Gastrocnemius medialis (tissue), 4 donors: ENCODE data around the gene MON2. TPM values are rescaled to one million over a fixed set of nuclear protein-coding genes. Genes with fewer than 3 reads are reported as not detected.

Source experiments
- ATAC-seq, 2 donors: fragments of 150-250 bp; one replicate each; pipeline ENCODE4 v1.9.1; 2016
- DNase-seq, 2 donors: peaks; one replicate each; pipeline ENCODE4 v3.0.0-alpha.2; 2019
- H3K27ac ChIP-seq, 4 donors: fragments of 200-600 bp; sonication (generic); 1 replicate in 1 of 4; 2 replicates in 3 of 4; pipeline ENCODE4 v1.5.1; 2016 to 2018; ENCODE audit warnings: mild to moderate bottlenecking in 2 of 4, moderate library complexity in 1 of 4
- H3K27me3 ChIP-seq, 3 donors: fragments of 200-600 bp; sonication (generic) in 2 of 3; 1 replicate in 1 of 3; 2 replicates in 2 of 3; pipeline versions ENCODE4 v1.5.1 to v1.6.0; 2016 to 2019; ENCODE audit warnings: mild to moderate bottlenecking in 1 of 3, moderate library complexity in 1 of 3
- H3K36me3 ChIP-seq, 2 donors: fragments of 200-600 bp; sonication (generic) in 1 of 2; one replicate each; pipeline ENCODE4 v1.5.1; 2017 to 2018
- H3K4me1 ChIP-seq, 2 donors: fragments of 200-600 bp; sonication (generic) in 1 of 2; one replicate each; pipeline ENCODE4 v1.5.1; 2016 to 2017; ENCODE audit warnings: mild to moderate bottlenecking in 2 of 2
- H3K4me3 ChIP-seq, 4 donors: fragments of 200-600 bp; sonication (generic) in 3 of 4; 1 replicate in 1 of 4; 2 replicates in 3 of 4; pipeline ENCODE4 v1.5.1; 2016 to 2019; ENCODE audit warnings: mild to moderate bottlenecking in 2 of 4
- H3K9me3 ChIP-seq, 3 donors: fragments of 200-600 bp; sonication (generic) in 2 of 3; 1 replicate in 1 of 3; 2 replicates in 2 of 3; pipeline ENCODE4 v1.5.1; 2016 to 2019
- POLR2A ChIP-seq, 2 donors: fragments of 450-650 bp; IDR thresholded peaks; one replicate each; pipeline ENCODE4 v1.6.1; 2017; ENCODE audit warnings: antibody characterized with exemption in 2 of 2, mild to moderate bottlenecking in 2 of 2, moderate library complexity in 2 of 2
- in situ Hi-C, 4 donors: fragments of 200-750 bp; cut with MboI; loops; one replicate each; pipeline versions ENCODE4 v1.15.0 to v1.8.0; 2017; ENCODE audit warnings: low sequenced_read_pairs in 4 of 4
- intact Hi-C: fragments of 100-400 bp; cut with DNase I; formaldehyde crosslinking; loops from one replicate; pipeline ENCODE4 v1.15.1; 2023; ENCODE audit warnings: low total_unique reads
- total RNA-seq, 4 donors: library from RNA; depleted of rRNA; stranded (reverse); fragments of >200 nt; gene quantifications; one replicate each; pipeline versions ENCODE4 v1.1.0 to v1.2.3, GENCODE V29; 2016
- TF ChIP-seq, protein P1 (sequence below), 5 experiments: fragments of 450-650 bp in 3 of 5; fragments of 200-600 bp in 2 of 5; sonication (generic) in 2 of 5; IDR thresholded peaks in 4 of 5; conservative IDR thresholded peaks in 1 of 5; 1 replicate in 4 of 5; 2 replicates in 1 of 5; pipeline ENCODE4 v1.5.1; 2016 to 2019; ENCODE audit warnings: antibody characterized with exemption in 5 of 5, mild to moderate bottlenecking in 3 of 5, moderate library complexity in 3 of 5

Gene MON2
- total RNA-seq, 4 donors from 2014 or later = 9.2 to 57.2 (median 12.9) TPM

- TF ChIP-seq, protein P1, sequence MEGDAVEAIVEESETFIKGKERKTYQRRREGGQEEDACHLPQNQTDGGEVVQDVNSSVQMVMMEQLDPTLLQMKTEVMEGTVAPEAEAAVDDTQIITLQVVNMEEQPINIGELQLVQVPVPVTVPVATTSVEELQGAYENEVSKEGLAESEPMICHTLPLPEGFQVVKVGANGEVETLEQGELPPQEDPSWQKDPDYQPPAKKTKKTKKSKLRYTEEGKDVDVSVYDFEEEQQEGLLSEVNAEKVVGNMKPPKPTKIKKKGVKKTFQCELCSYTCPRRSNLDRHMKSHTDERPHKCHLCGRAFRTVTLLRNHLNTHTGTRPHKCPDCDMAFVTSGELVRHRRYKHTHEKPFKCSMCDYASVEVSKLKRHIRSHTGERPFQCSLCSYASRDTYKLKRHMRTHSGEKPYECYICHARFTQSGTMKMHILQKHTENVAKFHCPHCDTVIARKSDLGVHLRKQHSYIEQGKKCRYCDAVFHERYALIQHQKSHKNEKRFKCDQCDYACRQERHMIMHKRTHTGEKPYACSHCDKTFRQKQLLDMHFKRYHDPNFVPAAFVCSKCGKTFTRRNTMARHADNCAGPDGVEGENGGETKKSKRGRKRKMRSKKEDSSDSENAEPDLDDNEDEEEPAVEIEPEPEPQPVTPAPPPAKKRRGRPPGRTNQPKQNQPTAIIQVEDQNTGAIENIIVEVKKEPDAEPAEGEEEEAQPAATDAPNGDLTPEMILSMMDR (IDR thresholded peaks at IDR 0.05 in 4 of 5, conservative IDR thresholded peaks at IDR 0.05 in 1 of 5) = no peak
- no peak for TF ChIP-seq POLR2A (IDR thresholded peaks at IDR 0.05)
- ATAC-seq = peak; percentile 55 to 60
- H3K4me3 ChIP-seq = peak overlapping the region; percentile 84 to 95 (median 90)
- intact Hi-C loops (loop anchor here (1.0 to 2.0 kb wide), 3 partner anchors 29 to 205 kb away; partner anchors contain the start of gene USP15), in situ Hi-C loops (loop anchor here in 1 of 4 donors (5.0 kb wide), 1 partner anchor 204 kb away; the partner anchor contains the start of gene USP15)
- DNase-seq = peak; percentile 4 to 30
- no peaks in the 10 kb centered on the region for H3K9me3 ChIP-seq
- no peaks in the 10 kb centered on the region for H3K36me3 ChIP-seq
- H3K4me1 ChIP-seq = peaks cover 25 to 38% of the 10 kb centered on the region in 2 donors
- peak overlapping the region; percentile 93 to 95 (median 94) for H3K27ac ChIP-seq
- H3K27me3 ChIP-seq = no peaks in the 10 kb centered on the region
These were observed 520 bp upstream of the MON2 start for GRCh38 chr12:62466018-62466593.

GRCh38 chr12:62468397-62468796, 1.8 kb downstream of the MON2 start:
- intact Hi-C loops = no loop called here
- Histone ChIP-seq H3K4me1 (peaks cover 41 to 54% of the 10 kb centered on the region in 2 donors), H3K27ac (no peak overlapping the region), H3K27me3 (no peaks in the 10 kb centered on the region), H3K36me3 (no peaks in the 10 kb centered on the region), H3K9me3 (no peaks in the 10 kb centered on the region), H3K4me3 (peak overlapping the region; percentile 84 to 95 (median 90))
- TF ChIP-seq, protein P1 (IDR thresholded peaks at IDR 0.05 in 4 of 5, conservative IDR thresholded peaks at IDR 0.05 in 1 of 5) = no peak
- no peak for TF ChIP-seq POLR2A (IDR thresholded peaks at IDR 0.05)
- in situ Hi-C loops = loop anchor here in 1 of 4 donors (5.0 kb wide), 1 partner anchor 206 kb away; the partner anchor contains the start of gene USP15
- no peak for ATAC-seq
- no peak for DNase-seq

- in situ Hi-C loops = loop anchor here in 1 of 4 donors (5.0 kb wide), 1 partner anchor 207 kb away; the partner anchor contains the start of gene USP15
- intact Hi-C loops = no loop called here
- TF ChIP-seq, protein P1 (IDR thresholded peaks at IDR 0.05 in 4 of 5, conservative IDR thresholded peaks at IDR 0.05 in 1 of 5) = no peak
- no peak for TF ChIP-seq POLR2A (IDR thresholded peaks at IDR 0.05)
- Histone ChIP-seq H3K9me3 (no peaks in the 10 kb centered on the region), H3K27ac (no peak overlapping the region), H3K4me3 (peak overlapping the region in 2 of 4 donors; percentile 88 to 95), H3K27me3 (no peaks in the 10 kb centered on the region), H3K4me1 (peaks cover 41 to 54% of the 10 kb centered on the region in 2 donors), H3K36me3 (no peaks in the 10 kb centered on the region)
- no peak for DNase-seq
- ATAC-seq = no peak
These were observed 2.3 kb downstream of the MON2 start for GRCh38 chr12:62468935-62469334.

- intact Hi-C loops = no loop called here
- TF ChIP-seq POLR2A (IDR thresholded peaks at IDR 0.05) = no peak
- TF ChIP-seq, protein P1 (IDR thresholded peaks at IDR 0.05 in 4 of 5, conservative IDR thresholded peaks at IDR 0.05 in 1 of 5) = no peak
- no peak overlapping the region for H3K4me3 ChIP-seq
- in situ Hi-C loops = loop anchor here in 1 of 4 donors (5.0 kb wide), 1 partner anchor 207 kb away; the partner anchor contains the start of gene USP15
- ATAC-seq = no peak
- DNase-seq = no peak
- H3K9me3 ChIP-seq = no peaks in the 10 kb centered on the region
- H3K36me3 ChIP-seq = no peaks in the 10 kb centered on the region
- no peak overlapping the region for H3K27ac ChIP-seq
- no peaks in the 10 kb centered on the region for H3K27me3 ChIP-seq
- H3K4me1 ChIP-seq = peaks cover 41 to 54% of the 10 kb centered on the region in 2 donors
These were observed 3.1 kb downstream of the MON2 start for GRCh38 chr12:62469704-62470103.
